ENCODE measurements around the gene MGLL.

DNA sequence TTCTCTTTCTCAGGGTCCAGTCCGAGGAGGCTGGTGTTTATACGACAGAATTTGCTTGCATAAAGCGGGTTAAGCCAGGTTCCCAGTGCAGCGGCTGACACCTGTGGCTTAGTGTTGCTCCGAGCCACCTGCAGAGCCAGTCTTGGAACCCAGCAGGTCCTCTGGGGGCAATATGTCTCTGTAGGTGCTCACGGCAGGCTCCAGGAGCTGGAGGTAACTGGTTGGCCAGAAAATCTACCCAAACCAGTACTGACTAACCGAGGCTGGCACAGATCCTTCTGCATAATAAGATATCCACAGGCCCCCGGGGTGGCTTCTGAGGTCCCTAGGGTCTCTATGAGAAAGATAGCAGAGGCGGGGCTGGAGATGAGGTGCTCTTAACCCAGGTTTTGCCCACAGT, 3.2 kb downstream of the MGLL start:
- no peak for TF ChIP-seq CTCF (IDR thresholded peaks at IDR 0.05 in 8 of 11, conservative IDR thresholded peaks at IDR 0.05 in 3 of 11)
- TF ChIP-seq POLR2A (IDR thresholded peaks at IDR 0.05) = no peak
